Renal cortex interstitium (tissue), 11 donors: ENCODE results near the gene DPY19L3. TPM values are rescaled to one million over a fixed set of nuclear protein-coding genes. Genes with fewer than 3 reads are reported as not detected.
"Not testable (repeated sequence)": the region's sequence is repeated elsewhere in the genome, so short reads cannot be mapped to it uniquely, and the experiment has no call there.

Experiments
- DNase-seq, 11 donors: peaks; one replicate each; pipeline ENCODE4 v3.0.0-alpha.2; 2013; ENCODE audit warnings: low read depth in 9 of 11, low spot score in 4 of 11; ENCODE audit errors: extremely low read depth in 1 of 11
- polyA plus RNA-seq, 3 donors: library from polyadenylated mRNA; unstranded; fragments of 120-200 nt; gene quantifications; one replicate each; pipeline ENCODE4 v1.2.1, GENCODE V29; 2013; ENCODE audit not compliant: insufficient read length in 3 of 3

Gene DPY19L3
- polyA plus RNA-seq, 3 donors = 59.5 to 72.0 (median 70.0) TPM

DNA sequence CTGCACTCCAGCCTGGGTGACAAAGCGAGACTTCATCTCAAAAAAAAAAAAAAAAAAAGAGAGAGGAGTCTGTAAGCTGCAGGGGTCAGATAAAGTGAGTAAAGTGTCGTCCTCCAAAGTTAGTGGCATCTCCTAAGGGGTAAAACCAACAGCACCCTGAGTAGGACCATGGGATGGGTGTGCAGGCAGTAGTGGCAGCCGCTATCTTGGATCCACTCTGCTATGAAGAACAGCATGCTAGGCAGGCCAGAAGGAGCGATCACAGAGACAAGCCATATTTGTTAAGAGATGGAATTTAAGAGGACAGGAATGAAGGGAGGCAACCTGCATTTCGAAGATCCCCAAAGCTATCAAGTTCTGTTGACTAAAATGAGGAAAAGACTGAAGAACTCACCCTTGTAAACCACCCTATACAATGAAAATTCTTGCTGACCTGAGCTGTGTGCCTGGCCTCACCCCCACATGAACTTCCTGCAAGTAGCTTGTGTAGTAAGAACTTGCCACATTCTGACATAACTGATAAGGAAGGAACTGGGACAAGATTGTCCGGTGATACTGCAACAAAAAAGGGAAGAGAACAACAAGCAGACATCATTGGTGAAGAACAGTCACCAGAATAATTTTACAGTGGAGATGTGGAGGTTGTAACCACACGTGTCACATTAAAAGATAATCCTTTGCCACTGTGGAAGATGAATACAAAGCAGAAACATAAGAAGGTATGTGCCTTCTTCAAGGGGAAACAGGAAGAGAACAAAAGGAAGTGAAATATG lies 16.2 kb downstream of the DPY19L3 start:
- DNase-seq = no peak

DNA sequence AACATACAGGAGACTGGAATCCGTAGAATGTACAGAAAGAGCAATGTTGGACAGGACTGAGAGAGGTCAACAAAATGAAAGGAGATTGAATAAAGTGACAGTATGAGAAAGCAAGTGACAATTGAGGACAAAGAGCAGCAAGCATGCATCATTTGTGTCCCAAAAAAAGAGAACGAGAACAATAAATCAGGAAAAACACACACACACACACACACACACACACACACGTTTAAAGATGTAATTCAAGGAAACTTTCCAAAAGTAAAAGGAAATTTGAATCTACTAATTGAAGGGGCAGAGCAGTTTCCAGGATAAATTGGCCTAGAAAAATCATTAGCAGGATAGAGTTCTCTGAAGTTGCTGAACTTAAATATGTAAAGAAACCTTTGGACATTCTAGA lies 16.9 kb downstream of the DPY19L3 start:
- DNase-seq = no peak

DNA sequence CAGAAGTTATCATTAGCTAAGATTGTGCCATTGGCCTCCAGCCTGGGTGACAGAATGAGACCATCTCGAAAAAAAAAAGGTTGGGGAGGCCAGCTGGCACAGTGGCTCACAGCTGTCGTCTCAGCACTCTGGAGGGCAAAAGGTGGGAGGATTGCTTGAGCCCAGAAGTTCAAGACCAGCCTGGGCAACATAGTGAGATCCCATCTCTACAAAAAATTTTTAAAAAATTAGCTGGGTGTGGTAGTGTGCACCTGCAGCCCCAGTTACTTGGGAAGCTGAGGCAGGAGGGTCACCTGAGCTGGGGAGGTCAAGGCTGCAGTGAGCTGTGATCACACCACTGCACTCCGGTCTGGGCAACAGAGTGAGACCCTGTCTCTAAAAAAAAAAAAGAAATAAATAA lies 18.4 kb downstream of the DPY19L3 start:
- DNase-seq = not testable (repeated sequence)

DNA sequence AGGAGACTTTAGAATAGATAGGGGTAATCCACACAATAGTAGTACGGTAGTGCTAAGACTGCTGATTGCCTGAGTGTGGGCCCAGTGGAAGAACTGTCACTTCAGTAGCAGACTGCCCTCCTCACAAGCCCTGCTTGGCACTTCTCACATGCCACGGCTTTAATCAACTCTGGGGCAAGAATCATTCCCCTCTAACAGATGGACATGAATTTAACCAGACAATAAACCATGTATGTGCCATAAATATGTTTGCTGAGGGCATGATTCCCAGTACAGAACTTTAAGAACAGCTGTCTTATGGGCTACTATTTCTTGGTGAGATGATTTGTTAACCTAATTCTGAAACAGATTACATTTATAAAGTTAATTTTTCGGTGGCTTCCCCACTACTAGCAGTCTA lies 22.0 kb downstream of the DPY19L3 start:
- DNase-seq = no peak

DNA sequence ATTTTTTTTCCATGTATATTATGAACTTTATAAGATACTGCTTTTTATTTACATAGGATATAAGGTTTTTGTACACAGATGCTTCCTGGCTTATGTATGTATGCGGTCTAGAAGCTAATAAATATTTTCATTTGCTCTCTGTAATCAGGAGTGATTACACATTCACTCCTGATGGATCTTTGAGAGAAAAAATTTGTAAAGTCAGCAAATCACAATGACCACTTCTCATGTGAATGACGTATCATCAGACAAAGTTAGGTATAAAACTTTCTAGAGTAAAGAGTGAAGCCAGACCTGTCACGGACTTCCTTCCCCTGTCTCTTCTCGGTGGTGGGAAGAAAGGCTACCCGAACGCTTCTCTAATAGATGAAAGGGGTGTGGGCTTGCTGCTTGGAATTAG lies 31.1 kb downstream of the DPY19L3 start:
- DNase-seq = no peak

DNA sequence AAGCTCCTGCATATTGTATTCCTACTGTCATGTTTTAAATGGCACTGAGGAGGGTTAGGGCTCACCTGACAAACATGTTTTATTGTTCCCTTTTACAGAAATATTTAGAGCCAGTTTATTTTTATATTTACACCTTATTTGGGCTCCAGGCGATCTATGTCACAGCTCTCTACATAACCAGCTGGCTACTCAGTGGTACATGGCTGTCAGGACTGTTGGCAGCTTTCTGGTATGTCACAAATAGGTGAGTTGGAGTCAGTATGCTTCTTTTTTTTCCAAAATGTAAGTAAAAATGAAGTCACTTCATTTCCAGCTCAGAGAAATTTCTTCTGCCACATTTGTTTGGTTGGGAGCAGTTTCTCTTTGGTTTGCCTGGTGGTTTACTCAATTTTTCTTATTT lies 31.5 kb downstream of the DPY19L3 start:
- no peak for DNase-seq

DNA sequence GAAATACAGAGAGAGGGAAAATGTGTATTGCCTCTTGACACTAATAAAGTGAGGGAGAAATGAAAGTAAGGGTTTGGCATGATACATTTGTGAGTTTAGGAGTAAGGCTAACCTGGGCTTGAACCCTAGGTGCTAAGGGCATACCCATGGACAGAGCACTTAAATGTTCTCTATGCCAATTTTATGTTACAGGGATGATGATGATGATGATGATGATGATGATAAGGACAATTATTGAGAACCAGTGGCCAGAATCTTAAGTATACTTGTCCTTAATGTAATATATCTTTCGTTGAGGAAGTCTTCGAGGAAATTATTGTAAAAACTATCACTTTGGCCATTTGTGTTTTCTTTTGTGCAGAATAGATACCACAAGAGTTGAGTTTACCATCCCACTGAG lies 33.2 kb downstream of the DPY19L3 start:
- no peak for DNase-seq

DNA sequence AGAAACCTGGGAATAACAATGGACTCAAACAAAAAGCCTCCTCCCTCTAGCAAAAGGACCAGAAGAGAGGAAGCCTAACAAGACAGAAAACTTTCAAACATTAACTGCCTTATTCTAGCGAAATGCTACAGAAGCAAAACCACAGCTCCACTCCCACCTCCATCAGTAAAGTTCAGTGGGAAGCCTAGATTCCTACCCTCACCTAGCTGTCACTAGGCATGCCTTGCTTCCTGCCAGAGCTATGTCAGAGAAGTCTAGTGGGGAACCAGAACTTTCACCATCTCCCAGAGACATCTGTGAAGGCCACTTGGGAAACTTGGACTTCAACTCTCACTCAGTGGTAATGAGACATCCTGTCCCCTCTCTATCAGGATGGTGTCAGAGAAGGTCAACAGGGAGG lies 37.1 kb downstream of the DPY19L3 start:
- DNase-seq = no peak

DNA sequence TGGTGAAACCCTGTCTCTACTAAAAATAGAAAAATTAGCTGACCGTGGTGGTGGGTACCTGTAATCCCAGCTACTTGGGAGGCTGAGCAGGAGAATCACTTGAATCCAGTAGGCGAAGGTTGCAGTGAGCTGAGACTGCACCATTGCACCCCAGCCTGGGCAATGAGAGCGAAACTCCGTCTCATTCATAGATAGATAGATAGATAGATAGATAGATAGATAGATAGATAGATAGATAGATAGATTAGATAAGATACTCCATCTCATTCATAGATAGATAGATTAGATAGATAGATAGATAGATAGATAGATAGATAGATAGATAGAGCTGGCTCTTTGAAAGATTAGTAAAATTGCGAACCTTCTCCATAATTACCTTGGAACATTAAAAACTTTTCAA lies 42.0 kb downstream of the DPY19L3 start:
- not testable (repeated sequence) for DNase-seq

DNA sequence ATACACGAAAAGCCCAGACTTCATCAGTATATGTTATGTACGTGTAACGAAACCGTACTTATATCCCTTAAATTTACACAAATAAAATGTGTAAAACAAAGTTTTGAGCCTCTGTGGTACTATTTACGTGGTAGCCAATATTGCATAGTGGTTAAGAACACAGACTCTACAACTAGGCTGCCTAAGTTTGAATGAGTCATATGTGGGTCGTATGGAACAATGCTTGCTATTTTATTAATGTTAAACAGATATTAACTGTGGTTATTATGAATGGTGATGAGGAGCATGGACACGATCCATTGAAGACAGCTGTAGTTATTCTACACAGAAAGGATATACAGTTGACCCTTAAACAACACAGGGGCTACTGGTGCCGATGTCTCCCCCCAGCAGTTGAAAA lies 42.5 kb downstream of the DPY19L3 start:
- no peak for DNase-seq

DNA sequence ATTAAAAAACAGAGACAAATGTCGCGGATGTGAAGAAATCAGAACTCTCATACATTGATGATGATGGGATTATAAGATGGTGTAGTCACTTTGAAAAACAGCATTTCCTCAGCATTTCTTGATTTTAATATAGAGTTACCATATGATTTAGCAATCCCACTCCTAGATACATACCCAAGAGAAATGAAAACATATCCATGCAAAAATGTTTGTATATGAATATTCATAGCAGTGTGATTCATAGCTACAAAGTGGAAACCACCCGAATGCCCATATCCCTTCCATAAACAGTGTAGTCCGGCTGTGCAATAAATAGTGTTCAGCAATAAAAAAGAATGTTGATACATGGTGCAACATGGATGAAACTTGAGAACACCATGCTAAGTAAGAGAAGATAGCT lies 44.6 kb downstream of the DPY19L3 start:
- DNase-seq = no peak

DNA sequence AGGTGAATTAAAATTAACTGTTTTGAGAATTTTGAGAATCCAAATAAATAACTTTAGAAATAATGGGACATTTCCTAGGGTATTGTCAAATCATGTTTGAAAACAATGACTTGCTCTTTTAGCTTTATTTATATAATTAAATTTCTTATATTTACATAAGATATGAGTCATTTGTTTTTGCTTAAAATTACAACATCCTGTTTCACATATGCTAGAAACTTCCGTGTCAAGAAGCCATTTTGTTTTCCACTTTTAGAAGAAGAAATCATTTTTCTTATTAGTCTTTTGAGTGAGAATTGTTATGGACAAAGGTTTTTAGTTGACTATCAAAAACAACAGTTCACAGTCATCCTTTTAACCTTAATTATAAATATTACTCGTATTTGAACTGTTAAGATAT lies 48.2 kb downstream of the DPY19L3 start:
- DNase-seq = no peak

DNA sequence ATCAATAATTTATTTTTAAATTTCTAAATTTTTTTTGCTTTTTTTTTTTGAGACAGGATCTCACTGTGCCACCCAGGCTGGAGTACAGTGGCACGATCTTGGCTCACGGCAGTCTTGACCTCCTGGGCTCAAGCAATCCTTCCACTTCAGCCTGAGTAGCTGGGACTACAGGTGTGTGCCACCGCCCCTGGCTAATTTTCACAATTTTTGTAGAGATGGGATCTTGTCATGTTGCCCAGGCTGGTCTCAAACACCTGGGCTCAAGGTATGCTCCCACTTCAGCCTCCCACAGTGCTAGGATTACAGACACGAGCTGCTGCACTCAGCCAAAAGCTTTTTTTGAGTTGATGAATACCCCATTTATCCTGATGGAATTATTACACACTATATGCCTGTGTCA lies 50.8 kb downstream of the DPY19L3 start:
- no peak for DNase-seq

DNA sequence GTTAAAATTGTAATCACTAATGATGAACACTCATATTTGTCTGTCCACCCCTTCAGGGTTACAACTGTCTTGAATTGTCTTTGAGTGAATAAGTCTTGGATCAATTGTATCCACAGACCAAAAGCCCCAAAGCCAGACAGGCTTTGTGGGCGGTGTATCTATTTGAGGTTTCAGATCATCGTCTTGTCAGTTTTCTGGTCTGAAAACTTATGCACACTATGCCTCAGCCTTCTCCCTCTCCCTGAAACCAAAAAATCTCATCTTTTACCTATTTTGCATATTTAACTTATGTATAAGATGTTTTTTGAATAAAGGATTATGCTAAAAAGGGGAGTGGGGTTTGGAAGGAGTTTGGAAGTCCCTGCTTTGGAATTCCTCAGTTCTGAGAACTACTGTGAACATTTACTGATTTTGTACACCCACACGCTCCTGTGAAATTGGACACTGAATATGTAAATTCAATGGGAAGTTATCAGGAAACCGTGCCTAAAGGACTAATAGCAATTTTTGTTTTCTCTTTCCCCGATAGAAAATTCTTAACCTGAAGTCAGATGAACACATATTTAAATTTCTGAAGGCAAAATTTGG lies 52.1 kb downstream of the DPY19L3 start:
- DNase-seq = no peak

DNA sequence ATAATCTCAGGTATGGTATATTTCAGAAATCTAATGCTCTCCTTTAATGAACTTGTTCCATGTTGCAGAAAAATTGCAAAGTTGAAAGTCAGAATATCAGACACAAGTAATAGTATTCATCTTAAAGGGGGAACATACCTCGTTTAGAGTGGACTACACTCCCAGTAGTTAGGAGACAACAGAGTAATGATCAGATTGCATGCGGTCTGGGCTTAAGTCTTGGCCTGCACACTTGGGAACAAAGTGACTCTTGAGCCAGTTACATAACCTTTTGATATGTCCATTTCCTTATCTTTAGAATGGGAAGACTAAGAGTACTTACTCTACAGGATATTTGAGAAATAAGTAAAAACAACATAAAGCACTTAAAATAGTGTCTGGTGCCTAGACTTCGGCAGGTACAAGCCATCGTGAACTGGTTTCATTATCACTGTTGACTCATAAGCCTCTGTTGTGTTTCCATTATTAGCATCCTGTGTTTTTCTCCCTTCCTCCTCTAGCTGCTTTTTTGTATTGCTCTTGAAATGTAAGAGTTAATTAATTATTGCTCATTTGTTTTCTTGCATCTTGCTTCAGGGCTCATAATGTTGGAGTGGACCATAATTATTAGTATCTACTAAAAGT lies 53.0 kb downstream of the DPY19L3 start:
- no peak for DNase-seq

DNA sequence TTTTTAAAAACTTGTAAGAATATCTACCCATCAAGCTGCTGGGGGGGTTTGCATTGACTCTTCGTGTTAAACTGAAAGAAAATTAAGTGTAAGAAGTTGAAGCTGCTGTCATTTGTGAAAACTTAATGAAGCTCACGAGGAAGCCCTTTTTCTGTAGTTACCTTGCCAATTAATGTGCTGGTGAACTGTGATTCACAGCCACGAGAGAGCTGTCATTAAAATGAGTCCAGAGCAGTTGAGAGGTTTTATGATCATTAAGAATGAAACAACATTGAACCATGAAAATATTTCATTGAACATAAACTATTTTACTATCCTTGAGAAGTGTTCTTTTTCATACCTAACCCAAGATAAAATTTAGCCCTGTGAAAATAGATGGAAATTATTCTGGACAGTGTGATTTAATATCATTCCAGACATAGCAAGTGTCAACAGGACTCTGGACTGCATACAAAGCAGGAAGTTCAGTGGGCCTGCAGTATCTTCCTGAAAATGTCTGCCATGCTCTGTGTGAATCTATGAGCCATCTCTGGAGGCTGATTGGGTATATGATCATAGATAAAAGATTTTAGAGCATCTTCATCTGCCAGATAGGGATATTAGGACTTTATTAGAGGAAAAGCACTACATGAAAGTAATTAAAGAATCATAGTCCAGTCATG lies 53.8 kb downstream of the DPY19L3 start:
- no peak for DNase-seq

DNA sequence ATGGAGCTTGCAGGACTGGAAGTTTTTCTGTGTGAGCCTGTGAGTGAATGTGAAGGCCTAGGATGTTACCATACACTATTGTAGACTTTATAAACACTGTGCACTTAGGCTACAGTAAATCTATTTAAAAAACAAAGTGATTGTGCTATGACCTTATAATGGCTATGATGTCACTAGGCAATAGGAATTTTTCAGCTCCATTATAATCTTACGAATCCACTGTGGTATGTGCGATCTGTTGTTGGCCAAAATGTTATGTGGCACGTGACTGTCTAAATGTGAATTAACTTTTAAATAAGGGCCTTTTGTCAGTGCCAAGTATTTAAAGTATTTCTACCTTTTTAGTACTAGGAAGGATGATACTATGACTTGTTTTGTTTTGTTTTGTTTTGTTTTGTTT lies 54.9 kb downstream of the DPY19L3 start:
- no peak for DNase-seq

DNA sequence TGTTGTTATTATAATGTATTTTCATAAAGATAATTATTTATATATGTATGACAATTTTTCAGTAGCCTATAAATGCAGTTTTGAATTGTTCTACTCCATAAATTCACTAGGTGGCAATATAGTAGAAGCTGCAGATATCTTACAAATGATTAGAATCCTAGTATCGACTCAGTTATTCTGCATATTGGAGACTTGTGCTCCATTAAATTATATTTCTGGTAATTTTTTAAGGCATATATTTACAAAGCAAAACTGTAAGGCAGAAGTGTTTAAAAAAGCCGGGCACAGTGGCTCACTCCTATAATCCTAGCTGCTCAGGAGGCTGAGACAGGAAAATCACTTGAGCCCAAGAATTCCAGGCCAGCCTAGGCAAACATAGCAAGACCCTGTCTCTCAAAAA lies 58.7 kb downstream of the DPY19L3 start:
- DNase-seq = no peak

DNA sequence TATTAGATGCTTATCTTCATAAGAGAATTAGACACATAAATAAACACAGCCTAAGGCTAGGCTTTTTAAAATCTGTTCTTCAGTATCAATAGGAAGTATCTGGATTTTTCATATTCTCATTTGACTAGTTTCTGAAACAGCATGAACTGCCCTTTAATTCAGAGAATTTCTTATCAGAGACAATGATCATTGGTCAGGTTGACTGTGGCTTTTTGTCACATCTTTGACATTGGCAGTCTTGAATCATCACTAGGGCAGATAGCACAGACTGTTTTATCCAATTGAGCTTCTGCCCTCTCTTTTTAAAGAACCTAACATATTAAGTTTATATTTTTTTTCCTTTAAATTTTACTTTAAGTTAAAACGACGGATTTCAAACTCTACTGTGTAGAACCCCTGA lies 59.6 kb downstream of the DPY19L3 start:
- DNase-seq = no peak

DNA sequence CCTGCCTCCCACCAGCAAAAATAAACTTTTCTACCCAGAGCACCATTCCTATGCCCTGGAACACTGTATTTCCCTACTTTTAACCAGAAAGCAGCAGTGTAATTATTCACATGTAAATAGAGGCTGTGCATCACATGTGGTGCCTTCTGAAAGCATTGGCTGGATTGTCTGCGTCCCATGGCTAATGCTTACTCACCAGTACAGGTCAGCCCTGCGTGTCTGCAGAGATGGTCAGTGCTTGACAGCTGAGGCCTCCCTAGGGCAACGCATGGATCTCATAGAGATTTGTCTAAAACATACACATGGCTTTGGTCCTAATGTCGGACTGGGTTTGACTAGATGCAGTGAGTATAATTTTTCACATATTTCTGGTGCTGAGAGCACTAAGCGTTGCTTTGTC lies 64.2 kb downstream of the DPY19L3 start:
- no peak for DNase-seq
